Vagina (tissue), 2 donors: ENCODE measurements around the gene INSC. TPM values are rescaled to one million over a fixed set of nuclear protein-coding genes. Genes with fewer than 3 reads are reported as not detected.

ENCODE experiments used
- DNase-seq, 2 donors: peaks; one replicate each; pipeline ENCODE4 v3.0.0-alpha.2; 2017; ENCODE audit errors: extremely low spot score in 2 of 2
- H3K27ac ChIP-seq: fragments of 200-600 bp; sonication (generic); one replicate; pipeline ENCODE4 v1.5.1; 2019
- H3K27me3 ChIP-seq: fragments of 200-600 bp; sonication (generic); one replicate; pipeline ENCODE4 v1.5.1; 2019
- H3K36me3 ChIP-seq, 2 donors: fragments of 200-600 bp; sonication (generic); one replicate each; pipeline ENCODE4 v1.5.1; 2017 to 2019
- H3K4me1 ChIP-seq: fragments of 200-600 bp; sonication (generic); one replicate; pipeline ENCODE4 v1.5.1; 2019
- H3K4me3 ChIP-seq, 2 donors: fragments of 200-600 bp; sonication (generic); 1 replicate in 1 of 2; 2 replicates in 1 of 2; pipeline ENCODE4 v1.5.1; 2016 to 2019
- H3K9me3 ChIP-seq: fragments of 200-600 bp; sonication (generic); one replicate; pipeline ENCODE4 v1.5.1; 2019
- POLR2A ChIP-seq, 2 donors: fragments of 450-650 bp; IDR thresholded peaks; one replicate each; pipeline ENCODE4 v1.6.1; 2017; ENCODE audit warnings: antibody characterized with exemption in 2 of 2, mild to moderate bottlenecking in 2 of 2, moderate library complexity in 2 of 2
- POLR2AphosphoS5 ChIP-seq, 2 donors: sonication (generic); formaldehyde crosslinking; IDR thresholded peaks; one replicate each; pipeline ENCODE4 v1.9.0; 2017; ENCODE audit warnings: antibody characterized with exemption in 2 of 2, mild to moderate bottlenecking in 2 of 2, low read depth in 1 of 2; ENCODE audit not compliant: insufficient read depth in 1 of 2
- intact Hi-C: fragments of 100-400 bp; cut with DNase I; formaldehyde crosslinking; loops from one replicate; pipeline ENCODE4 v1.15.1; 2023
- total RNA-seq: library from RNA; depleted of rRNA; stranded (reverse); fragments of >200 nt; gene quantifications from one replicate; pipeline ENCODE4 v1.2.3, GENCODE V29; 2016
- TF ChIP-seq, protein P1 (sequence below), 3 experiments: fragments of 450-650 bp in 2 of 3; fragments of 200-600 bp in 1 of 3; sonication (generic) in 1 of 3; IDR thresholded peaks; one replicate each; pipeline ENCODE4 v1.5.1; 2017 to 2019; ENCODE audit warnings: antibody characterized with exemption in 3 of 3, mild to moderate bottlenecking in 2 of 3, moderate library complexity in 2 of 3

INSC gene
- total RNA-seq, 1 donor from 2014 or later = 3.2 TPM

DNA sequence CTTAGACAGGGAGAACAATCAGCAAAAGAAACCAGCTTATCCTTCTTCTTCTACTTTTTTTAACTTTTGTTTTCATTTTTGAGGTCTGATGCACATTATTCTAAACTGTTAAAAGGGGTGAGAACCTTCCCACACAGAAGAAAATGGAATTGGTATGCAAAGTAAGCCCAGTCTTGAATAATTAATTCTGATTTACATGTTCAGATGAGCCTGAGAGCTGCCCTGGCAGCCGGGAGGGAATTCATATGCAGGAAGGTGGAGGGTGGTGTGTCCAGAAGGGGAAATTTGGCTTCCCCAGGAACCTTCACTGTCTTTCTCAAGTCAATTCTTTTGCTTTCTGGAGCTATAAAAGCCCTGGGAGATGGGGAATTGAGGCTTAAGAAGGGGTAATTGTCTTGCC, 181.0 kb downstream of the INSC start:
- no peaks in the 10 kb centered on the region for H3K27me3 ChIP-seq
- H3K27ac ChIP-seq = no peak overlapping the region
- intact Hi-C loops = no loop called here
- H3K4me3 ChIP-seq = no peak overlapping the region
- no peaks in the 10 kb centered on the region for H3K4me1 ChIP-seq
- no peak for DNase-seq
- H3K36me3 ChIP-seq = no peaks in the 10 kb centered on the region
- no peak for TF ChIP-seq POLR2A (IDR thresholded peaks at IDR 0.05)
- no peak for TF ChIP-seq POLR2AphosphoS5 (IDR thresholded peaks at IDR 0.05; ENCODE audit: insufficient read depth in 1 of 2, low read depth in 1 of 2)
- TF ChIP-seq, protein P1, sequence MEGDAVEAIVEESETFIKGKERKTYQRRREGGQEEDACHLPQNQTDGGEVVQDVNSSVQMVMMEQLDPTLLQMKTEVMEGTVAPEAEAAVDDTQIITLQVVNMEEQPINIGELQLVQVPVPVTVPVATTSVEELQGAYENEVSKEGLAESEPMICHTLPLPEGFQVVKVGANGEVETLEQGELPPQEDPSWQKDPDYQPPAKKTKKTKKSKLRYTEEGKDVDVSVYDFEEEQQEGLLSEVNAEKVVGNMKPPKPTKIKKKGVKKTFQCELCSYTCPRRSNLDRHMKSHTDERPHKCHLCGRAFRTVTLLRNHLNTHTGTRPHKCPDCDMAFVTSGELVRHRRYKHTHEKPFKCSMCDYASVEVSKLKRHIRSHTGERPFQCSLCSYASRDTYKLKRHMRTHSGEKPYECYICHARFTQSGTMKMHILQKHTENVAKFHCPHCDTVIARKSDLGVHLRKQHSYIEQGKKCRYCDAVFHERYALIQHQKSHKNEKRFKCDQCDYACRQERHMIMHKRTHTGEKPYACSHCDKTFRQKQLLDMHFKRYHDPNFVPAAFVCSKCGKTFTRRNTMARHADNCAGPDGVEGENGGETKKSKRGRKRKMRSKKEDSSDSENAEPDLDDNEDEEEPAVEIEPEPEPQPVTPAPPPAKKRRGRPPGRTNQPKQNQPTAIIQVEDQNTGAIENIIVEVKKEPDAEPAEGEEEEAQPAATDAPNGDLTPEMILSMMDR (IDR thresholded peaks at IDR 0.05) = no peak
- no peaks in the 10 kb centered on the region for H3K9me3 ChIP-seq

Other genes with a start within 250 kb of the INSC start
- gene CYP2R1, start 222.7 kb upstream of the INSC start, total RNA-seq = 12.3 TPM
- gene CALCA, start 142.6 kb upstream of the INSC start, total RNA-seq = not detected
- gene CALCB, start 41.3 kb upstream of the INSC start, total RNA-seq = 2.0 TPM